ENCODE measurements around the gene CLCNKB. TPM values are rescaled to one million over a fixed set of nuclear protein-coding genes. Genes with fewer than 3 reads are reported as not detected.

Gene CLCNKB
- total RNA-seq, 1 donor from 2014 or later: 0.64 TPM

- no peak overlapping the region for H3K9ac ChIP-seq (ENCODE audit: low read length)
- DNase-seq (ENCODE audit: low read depth): no peak
- Mint-ChIP-seq H3K9me3 (ENCODE audit: unreplicated experiment) (peaks cover 3% of the 10 kb centered on the region), H3K4me1 (ENCODE audit: low read depth, unreplicated experiment) (no peaks in the 10 kb centered on the region), H3K27me3 (ENCODE audit: low read depth, unreplicated experiment) (peaks cover 39% of the 10 kb centered on the region), H3K36me3 (ENCODE audit: low read depth, unreplicated experiment) (no peaks in the 10 kb centered on the region), H3K4me3 (ENCODE audit: unreplicated experiment) (no peak overlapping the region), H3K27ac (ENCODE audit: unreplicated experiment) (no peak overlapping the region)
- no peaks in the 10 kb centered on the region for H4K20me1 ChIP-seq (ENCODE audit: insufficient read depth, low read length)
- H3K79me2 ChIP-seq (ENCODE audit: insufficient read depth, low read length): no peaks in the 10 kb centered on the region
- H3K4me2 ChIP-seq (ENCODE audit: low read length): no peak overlapping the region
- H2AFZ ChIP-seq (ENCODE audit: low read depth, low read length): no peak overlapping the region
- H3K27me3 ChIP-seq (ENCODE audit: insufficient read depth, low read length): peaks cover 5% of the 10 kb centered on the region
- H3K36me3 ChIP-seq (ENCODE audit: insufficient read depth, low read length): no peaks in the 10 kb centered on the region
- peaks cover 2% of the 10 kb centered on the region for H3K4me1 ChIP-seq (ENCODE audit: insufficient read depth, low read length)
- no peaks in the 10 kb centered on the region for H3K9me3 ChIP-seq (ENCODE audit: insufficient read depth, low read depth, low read length)
- no peak for TF ChIP-seq CTCF (IDR thresholded peaks at IDR 0.05; ENCODE audit: insufficient read depth, low read depth, low read length)
- TF ChIP-seq EZH2 (IDR thresholded peaks at IDR 0.05; ENCODE audit: insufficient read depth, low read length): no peak
- no peak overlapping the region for H3K27ac ChIP-seq (ENCODE audit: low read depth, low read length)
- H3K4me3 ChIP-seq (ENCODE audit: insufficient read depth, low read depth, low read length): no peak overlapping the region
- no peak for FAIRE-seq
Observed at GRCh38 chr1:16094453-16095158, 51.0 kb downstream of the CLCNKB start.

GRCh38 chr1:16095447-16095846, 51.9 kb downstream of the CLCNKB start:
- Mint-ChIP-seq H3K9me3 (ENCODE audit: unreplicated experiment) (peaks cover 8% of the 10 kb centered on the region), H3K27me3 (ENCODE audit: low read depth, unreplicated experiment) (peaks cover 38% of the 10 kb centered on the region), H3K27ac (ENCODE audit: unreplicated experiment) (no peak overlapping the region), H3K4me1 (ENCODE audit: low read depth, unreplicated experiment) (no peaks in the 10 kb centered on the region), H3K36me3 (ENCODE audit: low read depth, unreplicated experiment) (no peaks in the 10 kb centered on the region), H3K4me3 (ENCODE audit: unreplicated experiment) (no peak overlapping the region)
- H4K20me1 ChIP-seq (ENCODE audit: insufficient read depth, low read length): no peaks in the 10 kb centered on the region
- FAIRE-seq (no peak), DNase-seq (ENCODE audit: low read depth) (no peak)
- no peak overlapping the region for H3K4me3 ChIP-seq (ENCODE audit: insufficient read depth, low read depth, low read length)
- H3K79me2 ChIP-seq (ENCODE audit: insufficient read depth, low read length): no peaks in the 10 kb centered on the region
- no peak overlapping the region for H3K9ac ChIP-seq (ENCODE audit: low read length)
- TF ChIP-seq EZH2 (IDR thresholded peaks at IDR 0.05; ENCODE audit: insufficient read depth, low read length): no peak
- no peak for TF ChIP-seq CTCF (IDR thresholded peaks at IDR 0.05; ENCODE audit: insufficient read depth, low read depth, low read length)
- H3K9me3 ChIP-seq (ENCODE audit: insufficient read depth, low read depth, low read length): no peaks in the 10 kb centered on the region
- H2AFZ ChIP-seq (ENCODE audit: low read depth, low read length): no peak overlapping the region
- H3K27ac ChIP-seq (ENCODE audit: low read depth, low read length): no peak overlapping the region
- H3K36me3 ChIP-seq (ENCODE audit: insufficient read depth, low read length): no peaks in the 10 kb centered on the region
- peaks cover 2% of the 10 kb centered on the region for H3K4me1 ChIP-seq (ENCODE audit: insufficient read depth, low read length)
- peaks cover 5% of the 10 kb centered on the region for H3K27me3 ChIP-seq (ENCODE audit: insufficient read depth, low read length)
- no peak overlapping the region for H3K4me2 ChIP-seq (ENCODE audit: low read length)

DNA sequence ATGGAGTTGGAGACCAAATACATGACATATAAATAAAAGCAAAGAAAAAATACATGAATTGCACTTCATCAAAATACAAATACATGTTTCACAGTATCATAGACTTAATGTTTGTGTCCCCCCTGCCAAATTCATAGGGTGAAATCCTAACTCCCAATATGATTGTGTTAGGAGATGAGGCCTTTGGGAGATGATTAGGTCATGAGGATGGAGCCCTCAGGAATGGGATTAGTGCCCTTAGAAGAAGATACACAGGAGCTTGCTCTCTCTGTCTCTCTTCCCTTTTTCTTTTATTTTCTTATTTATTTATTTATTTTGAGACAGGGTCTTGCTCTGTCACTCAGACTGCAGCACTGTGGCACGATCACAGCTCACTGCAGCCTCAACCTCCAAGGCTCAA, 55.8 kb downstream of the CLCNKB start:
- H3K9ac ChIP-seq (ENCODE audit: low read length): no peak overlapping the region
- H3K36me3 ChIP-seq (ENCODE audit: insufficient read depth, low read length): no peaks in the 10 kb centered on the region
- Mint-ChIP-seq H3K4me1 (ENCODE audit: low read depth, unreplicated experiment) (no peaks in the 10 kb centered on the region), H3K27ac (ENCODE audit: unreplicated experiment) (no peak overlapping the region), H3K36me3 (ENCODE audit: low read depth, unreplicated experiment) (no peaks in the 10 kb centered on the region), H3K9me3 (ENCODE audit: unreplicated experiment) (peaks cover 16% of the 10 kb centered on the region), H3K4me3 (ENCODE audit: unreplicated experiment) (no peak overlapping the region), H3K27me3 (ENCODE audit: low read depth, unreplicated experiment) (peaks cover 22% of the 10 kb centered on the region)
- no peaks in the 10 kb centered on the region for H3K9me3 ChIP-seq (ENCODE audit: insufficient read depth, low read depth, low read length)
- no peaks in the 10 kb centered on the region for H3K79me2 ChIP-seq (ENCODE audit: insufficient read depth, low read length)
- no peaks in the 10 kb centered on the region for H3K4me1 ChIP-seq (ENCODE audit: insufficient read depth, low read length)
- no peak overlapping the region for H3K4me2 ChIP-seq (ENCODE audit: low read length)
- no peaks in the 10 kb centered on the region for H4K20me1 ChIP-seq (ENCODE audit: insufficient read depth, low read length)
- peaks cover 5% of the 10 kb centered on the region for H3K27me3 ChIP-seq (ENCODE audit: insufficient read depth, low read length)
- DNase-seq (ENCODE audit: low read depth): no peak
- no peak for TF ChIP-seq EZH2 (IDR thresholded peaks at IDR 0.05; ENCODE audit: insufficient read depth, low read length)
- no peak for TF ChIP-seq CTCF (IDR thresholded peaks at IDR 0.05; ENCODE audit: insufficient read depth, low read depth, low read length)
- no peak for FAIRE-seq
- H3K4me3 ChIP-seq (ENCODE audit: insufficient read depth, low read depth, low read length): no peak overlapping the region
- H3K27ac ChIP-seq (ENCODE audit: low read depth, low read length): no peak overlapping the region
- H2AFZ ChIP-seq (ENCODE audit: low read depth, low read length): no peak overlapping the region
